Nephron (organoid): ENCODE results near the gene MLPH.

ENCODE experiments used
- H3K27ac Mint-ChIP-seq, 3 experiments: 2 replicates each; pipeline ENCODE4 v1.8.0; 2020; ENCODE audit warnings: mixed read lengths in 3 of 3, mild to moderate bottlenecking in 2 of 3, moderate library complexity in 1 of 3
- H3K27me3 Mint-ChIP-seq: 2 replicates; pipeline ENCODE4 v1.8.0; 2021; ENCODE audit warnings: low read depth, mild to moderate bottlenecking, moderate library complexity, mixed read lengths
- H3K36me3 Mint-ChIP-seq: 2 replicates; pipeline ENCODE4 v1.8.0; 2020; ENCODE audit warnings: low read depth, mixed read lengths
- H3K4me1 Mint-ChIP-seq: 2 replicates; pipeline ENCODE4 v1.8.0; 2020; ENCODE audit warnings: mixed read lengths
- H3K4me3 Mint-ChIP-seq, 3 experiments: 2 replicates each; pipeline ENCODE4 v1.8.0; 2020; ENCODE audit warnings: mild to moderate bottlenecking in 3 of 3, mixed read lengths in 3 of 3, moderate library complexity in 2 of 3
- H3K9me3 Mint-ChIP-seq: 2 replicates; pipeline ENCODE4 v1.8.0; 2020; ENCODE audit warnings: mixed read lengths
- CTCF ChIP-seq, 3 experiments: fragments of 200-600 bp; sonication (generic); IDR thresholded peaks; one replicate each; pipeline ENCODE4 v1.5.0; 2021; ENCODE audit warnings: antibody characterized with exemption in 3 of 3; ENCODE audit not compliant: unreplicated experiment in 3 of 3

Gene MLPH

GRCh38 chr2:237494066-237494465 is 7.0 kb downstream of the MLPH start:
- no peak overlapping the region for H3K27ac Mint-ChIP-seq
- peaks cover 43% of the 10 kb centered on the region for H3K9me3 Mint-ChIP-seq
- TF ChIP-seq CTCF (IDR thresholded peaks at IDR 0.05; ENCODE audit: unreplicated experiment in 3 of 3): no peak
- peaks cover 9% of the 10 kb centered on the region for H3K4me1 Mint-ChIP-seq
- H3K4me3 Mint-ChIP-seq: no peak overlapping the region
- no peaks in the 10 kb centered on the region for H3K36me3 Mint-ChIP-seq
- H3K27me3 Mint-ChIP-seq: peaks cover 36% of the 10 kb centered on the region

- no peak for TF ChIP-seq CTCF (IDR thresholded peaks at IDR 0.05; ENCODE audit: unreplicated experiment in 3 of 3)
- Mint-ChIP-seq H3K27ac (no peak overlapping the region), H3K4me1 (peaks cover 9% of the 10 kb centered on the region), H3K9me3 (peaks cover 32% of the 10 kb centered on the region), H3K36me3 (no peaks in the 10 kb centered on the region), H3K4me3 (no peak overlapping the region), H3K27me3 (peaks cover 25% of the 10 kb centered on the region)
Measured at GRCh38 chr2:237495521-237496117, 8.6 kb downstream of the MLPH start.

- peaks cover 24% of the 10 kb centered on the region for H3K9me3 Mint-ChIP-seq
Measured at GRCh38 chr2:237496428-237496827, 9.4 kb downstream of the MLPH start.

DNA sequence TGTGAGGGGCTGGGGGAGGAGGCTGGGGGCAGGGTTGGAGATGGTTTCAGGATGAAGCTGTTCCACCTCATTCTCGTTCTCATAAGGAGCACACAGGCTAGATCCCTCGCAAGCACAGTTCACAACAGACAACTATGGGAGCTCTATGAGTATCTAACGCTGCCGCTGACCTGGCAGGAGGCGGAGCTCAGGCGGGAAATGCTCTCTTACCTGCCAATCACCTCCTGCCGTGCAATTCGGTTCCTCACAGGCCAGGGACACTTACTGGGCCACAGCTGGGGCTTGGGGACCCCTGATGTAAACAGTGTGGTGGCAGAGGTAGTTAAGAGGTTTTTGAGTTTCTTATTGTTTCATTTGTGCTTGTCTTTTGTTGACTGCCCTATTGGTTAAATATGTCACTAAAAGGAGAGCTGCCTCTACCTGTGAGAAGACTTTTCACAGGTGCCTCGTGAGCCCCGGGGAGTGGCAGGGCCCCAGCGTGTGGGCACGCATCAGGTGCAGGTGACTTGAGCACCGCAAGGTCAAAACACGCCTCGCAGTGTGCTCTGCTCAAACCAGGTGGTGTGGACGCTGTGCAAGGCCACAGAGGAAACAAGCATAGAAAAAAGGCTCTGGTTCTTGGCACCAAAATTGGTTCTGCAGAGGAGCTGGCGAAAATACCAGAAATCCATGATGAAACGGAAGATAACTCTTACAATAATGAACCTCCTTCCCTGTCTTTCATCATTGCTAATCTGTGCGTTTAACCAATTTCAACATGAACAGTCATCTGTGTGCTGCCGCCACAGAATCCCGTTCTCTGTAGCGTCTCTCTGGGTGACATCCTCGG is 10.2 kb downstream of the MLPH start:
- no peaks in the 10 kb centered on the region for H3K36me3 Mint-ChIP-seq
- H3K27ac Mint-ChIP-seq: no peak overlapping the region
- H3K27me3 Mint-ChIP-seq: peaks cover 21% of the 10 kb centered on the region
- H3K4me1 Mint-ChIP-seq: peaks cover 13% of the 10 kb centered on the region
- H3K9me3 Mint-ChIP-seq: peaks cover 16% of the 10 kb centered on the region
- H3K4me3 Mint-ChIP-seq: no peak overlapping the region
- TF ChIP-seq CTCF (IDR thresholded peaks at IDR 0.05; ENCODE audit: unreplicated experiment in 3 of 3): no peak

More at GRCh38 chr2:237496428-237496827, 9.4 kb downstream of the MLPH start:
- Mint-ChIP-seq H3K36me3 (no peaks in the 10 kb centered on the region), H3K4me3 (no peak overlapping the region), H3K27me3 (peaks cover 21% of the 10 kb centered on the region), H3K4me1 (peaks cover 13% of the 10 kb centered on the region), H3K27ac (no peak overlapping the region)
- no peak for TF ChIP-seq CTCF (IDR thresholded peaks at IDR 0.05; ENCODE audit: unreplicated experiment in 3 of 3)

GRCh38 chr2:237497838-237498186 is 10.8 kb downstream of the MLPH start:
- no peak overlapping the region for H3K27ac Mint-ChIP-seq
- peaks cover 13% of the 10 kb centered on the region for H3K4me1 Mint-ChIP-seq
- no peak for TF ChIP-seq CTCF (IDR thresholded peaks at IDR 0.05; ENCODE audit: unreplicated experiment in 3 of 3)
- H3K36me3 Mint-ChIP-seq: no peaks in the 10 kb centered on the region
- peaks cover 17% of the 10 kb centered on the region for H3K27me3 Mint-ChIP-seq
- no peak overlapping the region for H3K4me3 Mint-ChIP-seq
- H3K9me3 Mint-ChIP-seq: peaks cover 12% of the 10 kb centered on the region
